HUES48 (cell line): ENCODE measurements around the gene MEGF6.

Experiments
- H3K27ac ChIP-seq: one replicate; pipeline ENCODE4 v1.7.0; 2013; ENCODE audit warnings: low read depth, low read length, inconsistent platforms
- H3K27me3 ChIP-seq: 2 replicates; pipeline ENCODE4 v1.6.1; 2013; ENCODE audit warnings: mild to moderate bottlenecking, low read length; ENCODE audit not compliant: control insufficient read depth, insufficient read depth
- H3K36me3 ChIP-seq: 2 replicates; pipeline ENCODE4 v1.6.1; 2013; ENCODE audit warnings: low read length; ENCODE audit not compliant: control insufficient read depth, insufficient read depth
- H3K4me1 ChIP-seq: 2 replicates; pipeline ENCODE4 v1.6.1; 2013; ENCODE audit warnings: mild to moderate bottlenecking, low read length; ENCODE audit not compliant: control insufficient read depth, insufficient read depth
- H3K4me3 ChIP-seq: 2 replicates; pipeline ENCODE4 v1.5.1; 2013; ENCODE audit warnings: mild to moderate bottlenecking, low read depth, low read length
- H3K9ac ChIP-seq: 2 replicates; pipeline ENCODE4 v1.6.1; 2013; ENCODE audit warnings: mild to moderate bottlenecking, low read depth, low read length, moderate library complexity
- H3K9me3 ChIP-seq: 2 replicates; pipeline ENCODE4 v1.6.1; 2013; ENCODE audit warnings: low read length; ENCODE audit not compliant: control insufficient read depth, insufficient read depth

Gene MEGF6

DNA sequence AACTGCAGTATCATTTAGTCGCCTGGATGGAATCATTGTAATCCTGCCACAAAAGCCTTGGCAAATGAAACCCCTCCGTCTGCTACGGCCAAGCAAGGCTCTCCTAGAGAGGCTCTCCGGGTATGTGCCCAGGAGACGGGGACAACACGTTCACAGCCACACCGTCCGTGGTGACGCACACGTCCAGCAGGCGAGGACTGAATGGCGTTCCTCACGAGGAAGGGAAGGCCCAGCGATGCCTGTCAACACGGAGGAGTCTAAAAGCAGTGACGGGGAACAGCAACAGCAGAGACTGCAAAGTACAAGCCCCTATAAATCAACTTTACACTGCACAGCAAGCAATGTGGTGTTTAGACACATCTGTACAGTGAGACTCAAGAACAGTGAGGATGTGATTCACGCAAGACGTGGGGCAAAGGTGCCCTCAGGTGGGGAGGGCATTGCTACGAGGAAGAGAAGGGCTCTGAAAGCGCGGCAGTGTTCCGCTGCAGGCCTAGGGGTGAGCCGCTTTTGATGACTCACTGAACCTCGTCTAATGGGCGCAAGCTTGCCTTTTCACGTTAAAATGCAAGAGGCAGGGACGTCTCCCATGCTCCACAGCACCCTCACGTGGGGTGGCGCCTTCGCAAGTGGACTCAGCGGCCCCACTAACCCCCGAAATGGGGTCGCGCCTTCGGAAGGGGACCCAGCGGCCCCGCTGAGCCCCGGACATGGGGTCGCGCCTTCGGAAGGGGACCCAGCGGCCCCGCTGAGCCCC, 31.8 kb upstream of the MEGF6 start:
- no peak overlapping the region for H3K4me3 ChIP-seq
- peaks cover 60% of the 10 kb centered on the region for H3K36me3 ChIP-seq

GRCh38 chr1:3641816-3642215, 30.5 kb upstream of the MEGF6 start:
- Histone ChIP-seq H3K27me3 (no peaks in the 10 kb centered on the region), H3K36me3 (peaks cover 59% of the 10 kb centered on the region), H3K9ac (no peak overlapping the region), H3K4me3 (no peak overlapping the region), H3K4me1 (no peaks in the 10 kb centered on the region), H3K27ac (no peak overlapping the region), H3K9me3 (no peaks in the 10 kb centered on the region)

More for the DNA sequence above, 31.8 kb upstream of the MEGF6 start:
- H3K4me1 ChIP-seq: no peaks in the 10 kb centered on the region
- no peaks in the 10 kb centered on the region for H3K27me3 ChIP-seq
- no peak overlapping the region for H3K27ac ChIP-seq
- H3K9ac ChIP-seq: no peak overlapping the region
- H3K9me3 ChIP-seq: no peaks in the 10 kb centered on the region

DNA sequence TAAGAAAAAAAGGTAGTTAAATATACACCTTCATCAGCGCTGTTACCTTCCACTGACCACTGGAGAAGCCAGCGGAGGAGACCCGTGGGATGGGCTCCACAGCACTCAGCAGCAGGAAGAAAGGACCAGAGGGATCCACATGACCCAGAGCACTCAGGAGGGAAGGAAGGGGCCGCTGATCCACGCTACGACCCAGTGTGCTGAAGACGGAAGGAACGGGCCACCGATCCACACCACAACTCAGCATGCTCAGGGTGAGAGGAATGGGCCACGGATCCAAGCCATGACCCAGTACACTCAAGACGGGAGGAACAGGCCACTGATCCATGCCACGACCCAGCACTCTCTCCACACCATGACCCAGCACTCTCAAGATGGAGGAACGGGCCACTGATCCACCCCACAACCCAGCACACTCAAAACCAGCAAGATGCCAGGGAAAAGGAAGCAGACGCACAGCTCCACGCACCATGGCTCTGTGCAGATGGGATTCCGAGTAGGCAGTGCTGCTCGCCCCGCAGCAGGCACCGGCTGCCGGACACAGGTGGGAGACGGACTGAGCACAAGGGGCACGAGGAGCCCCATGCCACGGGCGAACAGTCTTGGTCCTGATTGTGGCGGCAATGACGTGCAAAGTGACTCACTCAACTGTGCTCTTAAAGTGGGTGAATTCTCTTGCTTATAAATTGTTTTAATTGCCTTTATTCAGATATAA, 29.9 kb upstream of the MEGF6 start:
- H3K27ac ChIP-seq: no peak overlapping the region
- H3K9me3 ChIP-seq: no peaks in the 10 kb centered on the region
- H3K4me1 ChIP-seq: no peaks in the 10 kb centered on the region
- no peak overlapping the region for H3K9ac ChIP-seq
- H3K36me3 ChIP-seq: peaks cover 59% of the 10 kb centered on the region
- no peak overlapping the region for H3K4me3 ChIP-seq
- no peaks in the 10 kb centered on the region for H3K27me3 ChIP-seq

DNA sequence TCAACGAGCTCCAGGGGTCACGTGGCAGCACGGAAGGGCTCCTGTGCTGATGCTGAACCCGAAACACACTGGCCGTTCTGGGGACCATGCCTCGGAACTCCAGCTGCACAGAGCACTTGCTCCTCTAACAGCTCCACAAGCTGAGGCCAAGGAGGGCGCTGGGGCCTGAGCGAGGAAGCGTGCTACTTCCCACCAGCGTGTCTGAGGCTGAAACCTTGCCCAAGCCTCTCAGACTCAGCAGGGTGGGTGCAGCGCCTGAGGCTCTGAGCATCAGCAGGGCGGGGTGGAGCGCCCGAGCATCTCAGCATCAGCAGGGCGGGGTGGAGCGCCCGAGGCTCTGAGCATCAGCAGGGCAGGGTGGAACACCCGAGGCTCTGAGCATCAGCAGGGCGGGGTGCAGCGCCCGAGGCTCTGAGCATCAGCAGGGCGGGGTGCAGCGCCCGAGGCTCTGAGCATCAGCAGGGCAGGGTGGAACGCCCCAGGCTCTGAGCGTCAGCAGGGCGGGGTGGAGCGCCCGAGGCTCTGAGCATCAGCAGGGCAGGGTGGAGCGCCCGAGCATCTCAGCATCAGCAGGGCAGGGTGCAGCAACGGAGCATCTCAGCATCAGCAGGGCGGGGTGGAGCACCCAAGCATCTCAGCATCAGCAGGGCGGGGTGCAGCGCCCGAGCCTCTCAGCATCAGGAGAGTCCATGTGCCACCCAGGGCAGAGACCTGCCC, 29.0 kb upstream of the MEGF6 start:
- Histone ChIP-seq H3K27ac (no peak overlapping the region), H3K36me3 (peaks cover 60% of the 10 kb centered on the region), H3K4me3 (no peak overlapping the region), H3K4me1 (no peaks in the 10 kb centered on the region), H3K9me3 (no peaks in the 10 kb centered on the region), H3K9ac (no peak overlapping the region), H3K27me3 (no peaks in the 10 kb centered on the region)

- Histone ChIP-seq H3K9me3 (no peaks in the 10 kb centered on the region), H3K4me3 (no peak overlapping the region), H3K27me3 (no peaks in the 10 kb centered on the region), H3K9ac (no peak overlapping the region), H3K36me3 (peaks cover 64% of the 10 kb centered on the region), H3K27ac (no peak overlapping the region), H3K4me1 (no peaks in the 10 kb centered on the region)
Observed at GRCh38 chr1:3639397-3639911, 28.1 kb upstream of the MEGF6 start.

- Histone ChIP-seq H3K9ac (no peak overlapping the region), H3K27ac (no peak overlapping the region)
Observed at GRCh38 chr1:3638676-3639075, 27.4 kb upstream of the MEGF6 start.

DNA sequence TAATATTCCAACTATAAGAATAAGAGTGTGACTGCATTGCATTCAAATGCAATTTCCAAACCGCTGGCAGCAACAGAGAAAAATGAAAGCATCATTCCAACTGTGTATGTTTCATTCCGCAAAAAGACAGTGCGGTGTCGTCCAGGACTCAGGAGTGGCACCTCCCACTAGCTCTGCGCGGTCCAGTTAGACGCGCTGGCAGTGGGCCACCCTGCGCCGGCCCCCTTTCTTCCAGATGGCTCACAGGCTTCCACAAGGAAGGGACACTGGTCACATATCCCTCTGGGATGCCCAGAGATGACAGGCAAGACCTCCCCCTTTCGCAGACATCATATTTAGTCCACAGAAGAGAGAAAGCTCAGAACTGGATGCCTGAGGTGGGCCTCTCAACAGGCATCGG, 26.7 kb upstream of the MEGF6 start:
- no peak overlapping the region for H3K9ac ChIP-seq
- H3K9me3 ChIP-seq: no peaks in the 10 kb centered on the region
- no peak overlapping the region for H3K27ac ChIP-seq
- no peak overlapping the region for H3K4me3 ChIP-seq
- no peaks in the 10 kb centered on the region for H3K4me1 ChIP-seq
- peaks cover 74% of the 10 kb centered on the region for H3K36me3 ChIP-seq
- H3K27me3 ChIP-seq: no peaks in the 10 kb centered on the region

More at GRCh38 chr1:3638676-3639075, 27.4 kb upstream of the MEGF6 start:
- no peaks in the 10 kb centered on the region for H3K9me3 ChIP-seq
- H3K4me3 ChIP-seq: no peak overlapping the region
- peaks cover 69% of the 10 kb centered on the region for H3K36me3 ChIP-seq
- no peaks in the 10 kb centered on the region for H3K4me1 ChIP-seq
- no peaks in the 10 kb centered on the region for H3K27me3 ChIP-seq

GRCh38 chr1:3636531-3636930, 25.2 kb upstream of the MEGF6 start:
- H3K4me3 ChIP-seq: no peak overlapping the region
- H3K9ac ChIP-seq: no peak overlapping the region
- H3K9me3 ChIP-seq: no peaks in the 10 kb centered on the region
- H3K4me1 ChIP-seq: no peaks in the 10 kb centered on the region; the same call in 1 of the 2 replicates
- no peaks in the 10 kb centered on the region for H3K27me3 ChIP-seq
- H3K27ac ChIP-seq: no peak overlapping the region
- peaks cover 84% of the 10 kb centered on the region for H3K36me3 ChIP-seq

DNA sequence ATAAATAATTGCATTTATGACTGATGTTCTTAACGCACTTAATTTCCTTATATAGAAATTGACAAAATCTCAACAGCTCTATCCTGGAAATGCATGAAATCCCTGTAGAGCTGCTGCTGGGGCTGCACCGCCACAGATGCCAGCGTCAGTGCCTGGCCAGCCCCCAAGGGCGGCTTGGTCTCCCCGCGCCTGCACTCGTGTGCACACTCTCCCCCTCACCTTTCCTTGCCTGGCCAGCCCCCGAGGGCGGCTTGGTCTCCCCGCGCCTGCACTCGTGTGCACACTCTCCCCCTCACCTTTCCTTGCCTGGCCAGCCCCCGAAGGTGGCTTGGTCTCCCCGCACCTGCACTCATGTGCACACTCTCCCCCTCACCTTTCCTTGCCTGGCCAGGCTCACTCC, 24.8 kb upstream of the MEGF6 start:
- peaks cover 83% of the 10 kb centered on the region for H3K36me3 ChIP-seq
- no peak overlapping the region for H3K9ac ChIP-seq
- no peaks in the 10 kb centered on the region; the same call in 1 of the 2 replicates for H3K4me1 ChIP-seq
- H3K27ac ChIP-seq: no peak overlapping the region
- no peaks in the 10 kb centered on the region for H3K9me3 ChIP-seq
- H3K4me3 ChIP-seq: no peak overlapping the region
- no peaks in the 10 kb centered on the region for H3K27me3 ChIP-seq

- Histone ChIP-seq H3K4me1 (no peaks in the 10 kb centered on the region; the same call in 1 of the 2 replicates), H3K4me3 (no peak overlapping the region), H3K27me3 (no peaks in the 10 kb centered on the region), H3K9me3 (no peaks in the 10 kb centered on the region), H3K27ac (no peak overlapping the region), H3K9ac (no peak overlapping the region; the same call in 1 of the 2 replicates), H3K36me3 (peaks cover 94% of the 10 kb centered on the region)
Observed at GRCh38 chr1:3634059-3634800, 22.9 kb upstream of the MEGF6 start.
